ENCODE measurements around the gene NTM. TPM values are rescaled to one million over a fixed set of nuclear protein-coding genes. Genes with fewer than 3 reads are reported as not detected.

NTM gene
- total RNA-seq, 1 experiment from 2014 or later: 0.73 TPM

GRCh38 chr11:132137981-132138313 is 767.5 kb downstream of the NTM start:
- Mint-ChIP-seq H3K4me3 (ENCODE audit: unreplicated experiment) (no peak overlapping the region), H3K9me3 (ENCODE audit: unreplicated experiment) (no peaks in the 10 kb centered on the region), H3K27me3 (ENCODE audit: insufficient read depth, unreplicated experiment) (peaks cover 4% of the 10 kb centered on the region), H3K36me3 (ENCODE audit: insufficient read depth, unreplicated experiment) (no peaks in the 10 kb centered on the region), H3K4me1 (ENCODE audit: low read depth, unreplicated experiment) (no peaks in the 10 kb centered on the region), H3K27ac (ENCODE audit: unreplicated experiment) (no peak overlapping the region)
- H3K27me3 ChIP-seq (replicated peaks; ENCODE audit: control insufficient read depth, insufficient read depth, low read length): no peaks in the 10 kb centered on the region
- H3K4me3 ChIP-seq (ENCODE audit: low read depth, low read length): no peak overlapping the region
- no TSS peak for BruUV-seq (replicated peaks)
- CTCF ChIA-PET: no interaction called here
- DNase-seq: no peak
- no peaks in the 10 kb centered on the region for H3K4me1 ChIP-seq
- no peak for TF ChIP-seq CTCF (IDR thresholded peaks at IDR 0.05; ENCODE audit: insufficient read depth in 1 of 2, low read depth in 1 of 2, low read length in 1 of 2, severe bottlenecking in 1 of 2, unreplicated experiment in 1 of 2)
- no peaks in the 10 kb centered on the region; the same call in 1 of the 2 replicates for H3K9me3 ChIP-seq
- intact Hi-C loops (cut with micrococcal nuclease; ENCODE audit: unreplicated experiment): no loop called here
- H3K36me3 ChIP-seq (ENCODE audit: control insufficient read depth, insufficient read depth, low read length): no peaks in the 10 kb centered on the region
- POLR2A ChIA-PET: no interaction called here

DNA sequence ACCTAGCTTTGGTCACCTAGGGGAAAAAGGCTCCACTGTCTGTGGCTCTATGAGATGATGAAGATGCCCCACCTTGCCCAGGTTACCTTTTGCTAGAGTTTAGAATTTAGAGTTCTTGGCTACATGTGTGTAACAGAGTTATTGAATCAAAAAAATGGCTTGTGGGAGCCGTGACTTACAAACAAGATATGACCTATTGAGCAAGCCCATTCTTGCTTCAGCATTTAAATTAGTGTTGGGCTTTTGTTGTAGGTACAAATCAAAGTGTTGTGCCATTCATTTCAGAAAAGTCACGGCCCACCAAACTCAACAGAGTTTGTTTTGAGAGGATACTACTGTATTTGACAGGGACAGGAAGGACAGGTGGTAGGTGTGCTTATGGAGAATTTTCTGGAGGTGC is 768.8 kb downstream of the NTM start:
- no peaks in the 10 kb centered on the region for H3K27me3 ChIP-seq (replicated peaks; ENCODE audit: control insufficient read depth, insufficient read depth, low read length)
- POLR2A ChIA-PET: no interaction called here
- Mint-ChIP-seq H3K4me3 (ENCODE audit: unreplicated experiment) (no peak overlapping the region), H3K36me3 (ENCODE audit: insufficient read depth, unreplicated experiment) (no peaks in the 10 kb centered on the region), H3K27me3 (ENCODE audit: insufficient read depth, unreplicated experiment) (peaks cover 4% of the 10 kb centered on the region), H3K4me1 (ENCODE audit: low read depth, unreplicated experiment) (no peaks in the 10 kb centered on the region), H3K9me3 (ENCODE audit: unreplicated experiment) (no peaks in the 10 kb centered on the region), H3K27ac (ENCODE audit: unreplicated experiment) (no peak overlapping the region)
- no peak overlapping the region for H3K4me3 ChIP-seq (ENCODE audit: low read depth, low read length)
- intact Hi-C loops (cut with micrococcal nuclease; ENCODE audit: unreplicated experiment): no loop called here
- no TSS peak for BruUV-seq (replicated peaks)
- no peaks in the 10 kb centered on the region for H3K36me3 ChIP-seq (ENCODE audit: control insufficient read depth, insufficient read depth, low read length)
- TF ChIP-seq CTCF (IDR thresholded peaks at IDR 0.05; ENCODE audit: insufficient read depth in 1 of 2, low read depth in 1 of 2, low read length in 1 of 2, severe bottlenecking in 1 of 2, unreplicated experiment in 1 of 2): no peak
- H3K4me1 ChIP-seq: no peaks in the 10 kb centered on the region
- CTCF ChIA-PET: no interaction called here
- no peaks in the 10 kb centered on the region for H3K9me3 ChIP-seq
- DNase-seq: no peak

- Histone ChIP-seq H3K4me1 (no peaks in the 10 kb centered on the region), H3K9me3 (no peaks in the 10 kb centered on the region), H3K27me3 (replicated peaks; ENCODE audit: control insufficient read depth, insufficient read depth, low read length) (no peaks in the 10 kb centered on the region), H3K36me3 (ENCODE audit: control insufficient read depth, insufficient read depth, low read length) (no peaks in the 10 kb centered on the region), H3K4me3 (ENCODE audit: low read depth, low read length) (no peak overlapping the region)
- peaks cover 4% of the 10 kb centered on the region for H3K27me3 Mint-ChIP-seq (ENCODE audit: insufficient read depth, unreplicated experiment)
- BruUV-seq (replicated peaks): no TSS peak
- H3K27ac Mint-ChIP-seq (ENCODE audit: unreplicated experiment): no peak overlapping the region
- no peak for DNase-seq
- no peaks in the 10 kb centered on the region for H3K4me1 Mint-ChIP-seq (ENCODE audit: low read depth, unreplicated experiment)
- peak in 1 of 2 experiments; percentile 35 for TF ChIP-seq CTCF (IDR thresholded peaks at IDR 0.05; ENCODE audit: insufficient read depth in 1 of 2, low read depth in 1 of 2, low read length in 1 of 2, severe bottlenecking in 1 of 2, unreplicated experiment in 1 of 2)
- intact Hi-C loops (cut with micrococcal nuclease; ENCODE audit: unreplicated experiment): no loop called here
- no peak overlapping the region for H3K4me3 Mint-ChIP-seq (ENCODE audit: unreplicated experiment)
- H3K9me3 Mint-ChIP-seq (ENCODE audit: unreplicated experiment): no peaks in the 10 kb centered on the region
- CTCF ChIA-PET: interaction anchor here (0.6 kb wide), 1 partner anchor 389 kb away, joined by 3 read pairs; no protein-coding TSS in a partner anchor
- no peaks in the 10 kb centered on the region for H3K36me3 Mint-ChIP-seq (ENCODE audit: insufficient read depth, unreplicated experiment)
- POLR2A ChIA-PET: no interaction called here
Measured at GRCh38 chr11:132140056-132140455, 769.6 kb downstream of the NTM start.

Data from Caco-2 (cell line).